RPMI8226 (cell line): ENCODE results near the gene NTN1.
"Not testable (repeated sequence)": the region's sequence is repeated elsewhere in the genome, so short reads cannot be mapped to it uniquely, and the experiment has no call there.

Experiments used
- DNase-seq: peaks from one replicate; pipeline ENCODE4 v3.0.0-alpha.2; 2015

Gene NTN1

DNA sequence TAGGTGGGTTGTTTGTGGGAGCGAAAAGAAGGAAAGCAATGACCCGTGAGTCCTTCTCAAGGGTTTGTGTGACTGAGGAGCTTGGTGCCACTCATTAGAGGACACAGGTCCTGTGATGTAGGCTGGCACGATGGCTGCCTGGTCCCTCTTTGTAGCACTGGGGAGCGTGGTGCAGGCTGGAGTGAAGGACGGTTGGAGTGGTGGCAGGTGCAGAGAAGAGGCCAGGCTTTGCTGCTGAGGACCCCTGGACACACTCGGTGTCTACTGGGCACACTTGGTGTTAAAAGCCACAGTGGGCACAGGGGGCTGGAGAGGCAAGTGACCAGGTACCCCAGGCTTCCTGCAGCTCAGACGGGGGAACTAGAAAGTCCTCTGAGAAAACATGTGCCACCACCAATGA is 106.0 kb downstream of the NTN1 start:
- no peak for DNase-seq

DNA sequence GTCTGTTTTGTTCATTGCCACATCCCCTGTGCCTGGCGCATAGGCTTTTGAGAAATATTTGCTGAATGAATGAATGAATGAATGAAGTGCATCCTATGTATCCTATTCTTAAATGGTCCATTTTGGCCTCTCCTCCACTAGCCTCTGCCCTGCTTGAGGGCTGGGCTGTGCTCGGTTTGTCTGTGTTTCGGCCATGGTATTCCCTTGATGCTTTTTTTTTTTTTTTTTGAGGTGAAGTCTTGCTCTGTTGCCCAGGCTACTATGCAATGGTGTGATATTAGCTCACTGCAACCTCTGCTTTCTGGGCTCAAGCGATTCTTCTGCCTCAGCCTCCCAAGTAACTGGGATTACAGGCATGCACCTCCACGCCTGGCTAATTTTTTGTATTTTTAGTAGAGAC is 110.1 kb downstream of the NTN1 start:
- no peak for DNase-seq

DNA sequence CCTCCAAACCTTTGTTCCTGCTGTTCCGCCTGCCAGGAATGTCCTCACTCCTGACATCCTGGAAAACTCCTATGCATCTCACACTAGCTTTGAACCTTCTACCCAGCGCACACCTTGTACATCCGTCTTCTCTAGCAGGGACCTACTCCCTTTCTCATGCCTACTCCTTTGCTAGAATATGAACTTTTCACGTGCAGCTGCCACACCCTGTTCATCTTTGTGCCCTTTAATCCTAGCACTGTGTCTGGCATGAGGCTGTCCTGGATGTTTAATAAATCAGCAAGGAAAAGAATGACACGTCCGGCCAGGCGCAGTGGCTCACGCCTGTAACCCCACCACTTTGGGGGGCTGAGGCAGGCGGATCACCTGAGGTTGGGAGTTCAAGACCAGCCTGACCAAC is 111.0 kb downstream of the NTN1 start:
- DNase-seq = no peak

DNA sequence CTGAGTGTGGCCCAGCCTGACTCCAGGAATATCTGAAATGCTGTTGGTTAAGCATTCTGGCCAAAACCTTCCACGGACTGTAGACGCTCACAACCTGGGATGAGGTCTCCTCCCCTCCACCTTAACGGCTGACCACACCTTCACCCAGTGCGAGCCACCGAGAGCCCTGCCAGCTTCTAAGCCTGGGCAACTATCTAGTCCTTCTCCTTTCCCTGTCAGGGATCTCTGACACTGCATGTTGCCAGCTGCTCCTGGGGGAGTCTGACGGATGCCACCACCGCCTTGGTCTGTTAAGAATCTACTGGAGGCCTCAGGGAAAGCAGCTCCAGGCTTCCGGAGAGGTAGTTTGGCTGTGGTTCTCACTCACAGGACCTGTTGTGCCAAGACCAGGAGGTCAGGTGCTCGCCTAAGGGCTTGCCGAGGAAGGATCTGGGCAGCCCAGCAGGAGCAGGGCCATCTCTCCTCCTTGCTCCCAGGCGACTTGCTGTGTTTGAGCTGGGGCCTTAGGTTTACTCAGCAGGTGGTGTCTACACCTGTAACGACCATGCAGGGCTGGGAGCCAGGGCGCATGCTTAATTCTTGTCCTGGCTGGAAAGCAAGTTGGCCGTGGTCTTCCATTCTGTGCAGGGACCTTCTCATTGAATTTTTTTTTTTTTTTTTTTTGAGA is 111.8 kb downstream of the NTN1 start:
- DNase-seq = no peak

DNA sequence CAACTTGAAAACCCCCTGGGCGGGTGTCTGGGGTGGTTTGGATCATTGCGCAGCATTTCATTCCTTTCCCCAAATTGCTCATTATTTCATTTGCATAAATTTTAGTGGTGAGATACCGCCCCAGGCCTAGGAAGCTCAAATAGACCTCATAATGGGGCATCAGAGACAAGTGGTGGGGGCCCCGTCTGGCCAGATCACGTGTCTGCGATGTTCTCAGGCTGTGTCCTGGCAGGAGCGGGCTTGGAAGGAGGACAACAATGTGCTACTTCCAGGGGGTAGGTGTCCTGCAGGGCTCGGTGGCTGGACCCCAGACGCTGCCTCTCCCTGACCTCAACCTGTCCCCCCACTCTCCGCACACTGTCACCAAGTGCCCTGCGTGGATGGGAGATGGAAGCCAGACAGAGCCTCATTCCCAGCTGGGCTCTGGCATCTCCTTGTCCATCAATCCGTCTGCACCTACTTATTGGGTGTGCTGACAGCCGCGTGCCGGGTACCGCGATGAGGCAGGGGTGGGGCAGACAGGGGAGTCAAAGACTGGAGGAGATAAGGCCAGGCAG is 116.9 kb downstream of the NTN1 start:
- no peak for DNase-seq

DNA sequence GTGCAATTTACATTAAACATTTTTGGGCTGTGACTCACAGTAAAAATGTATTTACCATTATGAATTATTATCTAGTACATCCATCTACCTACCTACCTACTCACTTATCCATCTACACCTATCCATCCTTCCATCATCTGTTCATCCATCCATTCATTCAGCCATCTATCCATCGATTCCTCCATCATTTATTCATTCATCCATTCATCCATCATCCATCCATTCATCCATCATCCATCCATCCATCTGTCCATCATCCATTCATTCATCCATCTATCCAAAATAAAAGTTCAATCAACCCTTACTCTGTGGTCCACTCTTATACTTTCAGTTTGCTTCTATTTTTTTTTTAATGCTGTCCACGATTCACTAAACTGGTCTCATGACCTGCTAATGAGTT is 118.4 kb downstream of the NTN1 start:
- DNase-seq = no peak

DNA sequence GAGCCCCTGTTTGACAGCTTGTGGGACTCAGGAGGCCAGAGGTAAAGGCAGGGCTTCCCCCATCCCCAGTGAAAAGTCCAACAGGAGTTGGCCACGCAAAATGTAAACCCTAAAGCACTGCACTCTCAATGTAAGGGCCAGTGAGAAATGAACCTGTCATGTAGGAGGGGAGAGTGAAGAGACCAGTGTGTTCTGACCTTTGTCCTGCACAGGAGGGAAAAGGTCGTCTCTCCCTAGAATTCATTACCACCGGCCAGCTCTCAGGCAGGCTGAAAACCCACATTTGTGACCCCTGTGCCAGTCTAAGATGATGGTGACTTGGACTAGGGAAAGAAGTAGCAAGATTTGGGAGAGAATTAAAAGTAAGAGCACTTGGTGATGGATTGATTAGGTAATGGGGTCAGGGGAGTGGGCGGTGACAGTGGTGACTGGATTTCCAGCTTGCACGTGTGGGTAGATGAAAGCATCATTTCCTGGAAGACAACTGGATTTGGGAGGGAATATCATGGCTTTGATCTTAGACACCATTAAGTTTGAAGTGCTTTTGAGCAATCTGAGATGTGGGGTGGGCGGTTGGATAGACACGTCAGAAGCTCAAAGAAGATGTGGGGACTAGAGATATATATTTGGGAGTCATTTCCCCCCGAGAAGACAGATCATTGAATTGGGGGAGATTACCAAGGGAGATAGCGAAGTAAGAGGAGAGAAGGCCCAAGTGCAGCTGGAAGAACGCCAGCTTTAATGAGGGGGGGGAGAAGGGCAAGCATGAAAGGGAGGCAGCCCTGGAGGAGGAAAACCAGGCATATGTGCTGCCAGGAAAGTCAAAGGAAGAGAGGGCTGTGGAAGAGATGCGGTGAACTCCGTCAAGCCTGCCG is 119.5 kb downstream of the NTN1 start:
- DNase-seq = no peak

DNA sequence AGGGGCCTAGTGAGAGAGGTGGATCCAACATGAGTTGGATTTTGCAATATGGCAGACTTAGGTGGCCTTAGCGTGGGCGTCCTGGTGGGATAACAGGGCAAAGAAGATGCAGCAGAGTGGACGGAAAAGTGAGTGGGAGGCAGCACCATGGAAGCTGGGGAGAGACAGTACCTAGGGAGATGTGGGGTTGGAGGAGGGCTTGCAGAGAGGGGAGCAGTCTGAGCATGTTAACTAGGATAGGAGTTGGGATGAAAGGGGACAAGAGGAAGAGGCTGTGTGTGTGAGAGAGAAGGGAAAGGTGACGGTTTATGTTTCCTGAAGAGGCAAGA is 120.1 kb downstream of the NTN1 start:
- no peak for DNase-seq

DNA sequence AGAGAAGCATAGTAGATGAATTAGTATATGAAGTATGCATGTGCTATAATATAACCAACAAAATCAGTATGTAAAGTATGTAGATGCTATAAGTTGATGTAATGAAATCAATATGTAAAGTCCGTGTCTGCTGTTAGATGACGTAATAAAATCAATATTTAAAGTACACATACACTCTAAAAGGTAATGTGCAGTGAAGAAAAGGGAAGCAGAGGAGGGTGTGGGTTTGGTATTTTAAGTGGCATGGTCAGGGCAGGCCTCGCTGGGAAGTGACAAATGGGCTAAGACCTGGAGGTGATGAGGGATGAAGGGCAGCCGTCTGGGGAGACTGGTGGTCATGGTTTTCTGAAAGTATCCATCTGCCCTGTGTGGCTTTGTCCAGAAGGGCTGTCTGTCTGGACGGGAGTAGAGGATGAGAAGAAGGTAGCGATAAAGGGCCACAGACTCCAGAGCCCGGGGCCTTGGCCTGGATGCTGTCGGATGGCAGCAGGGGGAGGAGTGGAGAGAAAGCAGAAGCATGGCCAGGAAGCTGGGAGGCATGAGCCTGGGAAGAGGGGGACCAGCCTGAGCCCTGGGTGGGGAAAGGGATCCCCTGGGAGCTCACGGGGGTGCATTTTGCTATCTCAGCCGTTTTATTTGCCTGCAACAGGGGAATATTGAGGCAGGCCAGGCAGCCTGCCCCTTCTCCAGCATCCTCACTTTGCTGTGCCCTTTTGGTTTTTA is 121.6 kb downstream of the NTN1 start:
- DNase-seq = no peak

DNA sequence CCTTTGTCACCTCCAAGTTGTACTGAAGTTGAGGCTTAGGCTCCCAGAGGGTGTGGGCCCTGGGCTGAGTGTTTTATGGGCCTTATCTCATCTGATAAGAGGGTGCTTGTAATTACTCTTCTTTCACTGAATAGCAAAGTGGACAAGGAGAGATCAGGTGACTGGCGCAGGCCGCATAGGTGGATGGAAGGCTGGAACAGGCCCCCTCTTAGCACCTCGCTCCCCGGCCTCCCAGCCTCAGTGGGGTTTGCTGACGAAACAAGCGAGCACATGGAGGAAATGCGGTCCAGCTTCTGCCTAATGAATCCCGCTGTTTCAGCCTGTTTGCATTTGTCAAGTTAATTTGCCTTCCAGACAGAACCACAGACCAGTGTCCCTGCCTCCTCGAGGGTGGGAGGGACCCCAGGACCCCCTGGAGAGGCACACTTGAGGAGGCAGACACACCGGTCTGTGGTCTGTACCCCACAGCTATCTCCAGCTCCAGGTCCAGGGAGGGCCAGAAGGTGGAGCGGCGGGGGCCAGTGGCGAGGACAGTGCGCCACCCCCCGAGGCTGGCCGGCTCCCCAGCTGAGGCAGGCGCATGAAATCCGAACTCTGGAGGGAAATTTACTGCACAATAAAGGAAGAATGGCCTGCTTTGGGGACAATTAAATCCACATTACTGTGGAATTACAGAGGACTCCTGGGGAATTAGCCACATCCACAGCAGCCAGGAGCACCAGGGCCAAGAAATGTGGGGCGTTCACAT is 123.4 kb downstream of the NTN1 start:
- DNase-seq = no peak

DNA sequence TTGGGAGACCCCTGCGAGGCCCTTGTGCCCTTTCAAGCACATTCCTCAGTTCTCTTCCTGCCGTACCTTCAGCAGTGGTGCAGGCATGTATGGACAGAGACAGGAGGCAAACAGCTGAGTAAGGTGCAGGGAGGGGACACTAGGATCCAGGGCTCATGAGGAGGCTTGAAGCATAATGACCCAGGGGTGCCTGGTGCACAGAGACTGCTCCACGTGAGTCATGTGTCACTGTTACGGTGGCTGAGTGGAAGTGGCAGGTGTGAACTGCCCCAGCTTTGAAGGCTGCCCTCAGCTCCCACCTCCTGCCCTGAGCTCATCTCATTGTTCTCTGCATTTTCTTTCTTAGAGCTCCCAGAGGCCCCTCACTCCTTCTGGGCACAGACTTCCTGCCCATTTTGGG is 124.8 kb downstream of the NTN1 start:
- no peak for DNase-seq

DNA sequence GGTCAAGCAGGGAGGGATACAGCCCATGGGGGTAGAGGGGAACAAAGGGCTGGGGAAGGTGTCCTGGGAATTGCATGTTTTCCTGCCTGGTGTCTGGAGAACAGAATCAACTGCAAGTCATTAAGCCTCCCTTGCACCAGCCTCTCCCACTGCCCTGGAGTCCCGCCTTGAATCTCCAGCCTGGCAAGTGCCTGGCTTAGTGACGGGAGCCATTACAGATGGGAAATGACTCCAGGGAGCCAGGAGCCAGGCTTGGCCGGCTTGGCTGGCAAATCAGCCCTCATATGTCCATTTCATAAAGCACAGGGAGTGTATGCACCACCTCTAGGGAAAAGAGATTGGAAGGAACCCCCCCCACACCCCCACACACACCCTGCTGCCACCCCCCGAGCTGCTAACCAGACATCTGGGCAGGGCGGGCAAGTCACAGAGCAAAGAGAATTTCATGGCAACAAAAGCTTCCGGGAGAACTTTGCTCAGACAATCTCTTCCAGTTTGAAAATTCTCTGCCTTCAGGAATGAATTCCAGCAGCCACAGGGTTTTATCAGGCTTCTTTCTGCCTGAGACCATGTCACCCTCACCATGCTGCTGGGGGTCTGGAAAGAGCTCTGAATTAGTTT is 127.7 kb downstream of the NTN1 start:
- DNase-seq = no peak

DNA sequence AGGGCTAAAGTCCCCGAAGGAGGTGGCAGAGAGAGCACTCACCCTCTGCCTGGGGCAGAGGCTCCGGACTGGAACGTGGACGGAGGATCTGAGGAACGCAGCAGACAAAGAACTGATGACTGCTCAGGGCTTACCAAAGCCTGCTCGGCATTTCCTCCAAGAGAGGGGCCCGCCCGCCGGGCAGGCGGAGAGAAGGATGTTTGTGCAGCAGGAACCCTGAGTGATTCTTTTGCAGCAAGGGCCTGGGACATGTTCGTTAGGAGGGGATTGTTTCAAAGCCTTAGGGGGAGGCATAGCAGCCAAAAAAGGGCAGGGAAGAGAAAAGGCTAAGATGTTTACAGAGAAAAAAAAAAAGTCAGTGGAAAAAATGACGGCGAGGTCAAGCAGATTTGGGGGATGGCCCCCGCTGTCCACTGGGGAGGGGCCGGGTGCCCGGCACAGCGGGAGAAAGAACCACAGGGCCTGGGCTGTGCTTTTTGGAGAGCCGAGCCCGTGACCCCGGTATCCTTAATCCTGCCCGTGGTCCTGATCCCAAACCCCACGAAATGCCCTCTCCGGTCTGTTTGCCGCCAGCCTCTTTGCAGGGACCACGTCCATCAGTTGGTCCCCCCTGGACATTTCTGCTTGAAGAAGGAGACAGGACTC is 129.3 kb downstream of the NTN1 start:
- no peak for DNase-seq

DNA sequence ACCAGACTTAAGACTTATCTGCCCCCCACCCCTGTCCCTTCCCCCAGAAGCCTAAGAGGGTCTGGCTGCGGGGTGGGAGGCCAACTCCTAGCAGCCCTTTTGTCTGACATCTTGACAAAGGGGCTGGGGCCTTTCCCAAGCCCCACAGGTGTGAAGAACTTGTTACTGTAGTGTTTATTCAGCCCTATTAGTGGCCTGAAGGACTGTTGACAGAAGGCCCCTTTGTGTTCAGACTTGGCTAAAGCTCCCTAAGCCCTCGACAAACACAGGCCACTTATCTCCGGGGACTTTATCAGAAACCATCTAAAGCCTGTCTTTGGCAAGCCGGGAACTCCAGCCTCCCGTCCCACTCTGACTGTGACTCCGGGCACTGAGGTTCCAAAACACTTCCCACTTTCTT is 129.8 kb downstream of the NTN1 start:
- DNase-seq = no peak

DNA sequence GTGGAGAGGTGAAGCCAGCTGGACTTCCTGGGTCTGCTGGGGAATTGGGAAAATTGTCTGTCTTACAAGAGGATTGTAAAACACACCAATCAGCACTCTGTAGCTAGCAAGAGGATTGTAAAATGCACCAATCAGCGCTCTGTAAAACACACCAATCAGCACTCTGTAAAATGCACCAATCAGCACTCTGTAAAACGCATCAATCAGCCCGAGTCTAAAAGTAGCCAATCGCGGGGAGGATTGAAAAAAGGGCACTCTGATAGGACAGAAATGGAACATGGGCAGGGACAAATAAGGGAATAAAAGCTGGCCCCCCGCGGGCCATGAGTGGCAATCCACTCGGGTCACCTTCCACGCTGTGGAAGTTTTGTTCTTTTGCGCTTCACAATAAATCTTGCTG is 130.4 kb downstream of the NTN1 start:
- DNase-seq = not testable (repeated sequence)

DNA sequence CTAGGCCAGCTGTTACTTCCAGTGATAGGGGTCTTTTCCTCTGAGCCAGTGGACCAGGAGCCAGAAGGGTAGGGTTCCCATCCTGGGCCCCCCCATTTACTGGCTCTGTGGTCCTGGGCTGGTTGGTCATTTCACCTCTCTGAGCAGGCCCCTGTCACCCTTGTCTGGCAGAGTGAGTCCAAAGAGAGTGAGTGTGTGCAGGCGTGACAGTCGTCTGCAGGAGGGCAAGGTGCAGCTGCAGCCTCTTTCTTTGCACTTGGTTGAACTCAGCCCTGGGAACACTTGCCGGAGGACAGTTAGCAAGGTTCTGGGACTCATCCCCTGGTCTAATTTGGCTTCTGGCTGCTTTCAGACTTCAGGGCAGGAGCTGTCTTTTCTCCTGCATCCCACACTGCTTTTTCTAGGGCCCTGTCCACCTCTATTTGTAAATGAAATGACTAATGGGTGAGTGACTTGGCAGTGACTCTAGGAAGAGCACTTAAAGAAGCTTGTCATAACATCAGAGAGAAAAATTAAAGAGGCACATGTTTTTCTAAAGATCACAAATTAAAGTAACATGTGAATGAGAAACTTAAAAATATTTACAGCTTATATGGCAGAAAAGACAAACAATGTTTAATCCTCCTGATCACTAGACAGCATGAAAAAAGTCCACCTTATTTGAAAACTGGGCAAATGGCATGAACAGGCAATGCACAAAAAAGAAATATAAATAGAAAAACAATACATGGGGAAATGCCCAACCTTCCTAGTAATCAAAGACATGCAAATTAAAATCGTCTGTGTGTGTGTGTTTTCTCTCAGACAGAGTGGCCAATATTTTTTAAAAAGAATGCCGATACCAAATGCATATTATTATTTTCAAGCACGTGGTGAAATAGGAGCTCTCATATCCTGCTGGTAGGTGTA is 137.5 kb downstream of the NTN1 start:
- no peak for DNase-seq

DNA sequence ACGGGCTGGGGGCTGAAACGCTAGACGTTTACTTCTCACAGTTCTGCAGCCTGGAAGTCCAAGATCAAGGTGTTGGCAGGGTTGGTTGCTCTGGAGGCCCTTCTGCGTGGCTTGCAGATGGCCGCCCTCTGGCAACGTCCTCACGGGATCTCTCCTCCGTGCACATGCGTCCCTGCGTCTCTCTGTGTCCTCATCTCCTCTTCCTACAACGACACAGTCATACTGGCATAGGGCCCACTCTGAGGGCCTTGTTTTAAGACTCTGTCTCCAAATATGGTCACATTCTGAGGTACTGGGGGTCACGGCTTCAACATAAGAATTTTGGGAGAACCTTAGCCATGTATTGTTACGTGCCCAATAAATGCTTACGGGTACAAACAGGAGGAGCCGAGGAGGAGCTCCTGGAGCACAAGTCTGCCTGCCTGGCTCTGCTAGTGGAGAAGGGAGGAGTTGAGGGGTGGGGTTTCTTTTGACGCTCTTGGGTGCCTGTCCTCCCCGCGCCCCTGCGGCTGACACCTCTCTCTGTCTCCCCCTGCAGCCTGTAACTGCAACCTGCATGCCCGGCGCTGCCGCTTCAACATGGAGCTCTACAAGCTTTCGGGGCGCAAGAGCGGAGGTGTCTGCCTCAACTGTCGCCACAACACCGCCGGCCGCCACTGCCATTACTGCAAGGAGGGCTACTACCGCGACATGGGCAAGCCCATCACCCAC is 141.1 kb downstream of the NTN1 start:
- no peak for DNase-seq

DNA sequence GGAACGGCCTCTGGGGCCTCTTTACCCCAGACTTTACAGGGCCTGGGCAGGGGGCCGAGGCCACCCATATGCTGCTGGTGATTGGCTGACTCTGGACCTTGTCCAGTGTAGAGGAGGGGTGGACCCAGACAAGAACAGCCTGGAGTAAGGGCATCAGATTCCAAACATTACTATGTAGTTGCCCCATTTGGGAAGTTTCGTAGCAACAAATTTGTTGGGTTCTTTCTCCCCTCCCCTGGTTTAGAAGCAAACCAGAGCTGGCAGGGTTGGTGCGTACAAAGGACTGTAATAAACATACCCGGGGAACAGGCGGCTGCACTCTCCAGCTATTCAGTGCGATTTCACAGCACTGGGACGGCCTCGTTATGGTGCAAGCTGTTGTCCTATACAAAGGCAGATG is 145.5 kb downstream of the NTN1 start:
- no peak for DNase-seq

DNA sequence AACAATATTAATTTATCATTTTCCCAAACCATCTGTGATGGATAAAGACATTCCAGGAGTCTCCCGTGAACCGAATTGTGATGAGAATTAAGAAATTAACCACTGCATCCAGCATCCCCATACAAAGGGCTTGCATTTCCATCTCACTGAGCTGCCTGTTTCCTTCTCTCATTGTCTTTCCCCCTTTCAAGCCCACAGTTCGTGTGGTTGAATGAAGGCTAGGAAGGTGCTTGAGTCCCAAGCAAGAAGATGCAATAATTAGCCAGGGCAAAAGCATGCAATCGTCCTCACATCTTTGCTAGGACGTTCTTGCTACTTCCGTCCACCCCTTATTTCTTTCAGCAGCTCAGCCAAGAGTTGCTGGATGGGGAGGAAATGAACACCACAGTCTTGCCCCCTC is 146.1 kb downstream of the NTN1 start:
- DNase-seq = no peak

DNA sequence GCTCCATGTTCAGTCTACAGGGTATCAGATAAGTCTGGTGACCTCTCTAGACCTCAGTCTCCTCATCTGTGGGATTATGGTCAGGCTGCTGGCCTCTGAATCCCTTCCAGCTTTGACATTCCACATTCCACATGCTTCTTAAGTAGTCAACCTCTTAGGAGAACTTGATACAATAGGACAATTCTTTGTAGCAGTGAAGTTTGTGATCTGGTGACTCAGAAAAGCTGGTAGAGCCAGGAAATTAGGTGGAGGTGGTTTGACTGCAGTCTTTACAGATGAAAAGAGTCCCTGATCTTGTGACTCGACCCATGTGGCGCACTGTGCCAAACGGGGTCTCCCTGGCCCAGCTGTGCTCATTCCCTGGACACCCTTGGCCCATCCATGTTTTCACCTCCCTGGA is 147.8 kb downstream of the NTN1 start:
- no peak for DNase-seq
